ENCODE results near the gene EIF3B. TPM values are rescaled to one million over a fixed set of nuclear protein-coding genes. Genes with fewer than 3 reads are reported as not detected.
"Not testable (repeated sequence)": the region's sequence is repeated elsewhere in the genome, so short reads cannot be mapped to it uniquely, and the experiment has no call there.

The EIF3B gene
- total RNA-seq, 4 donors from 2014 or later = 105 to 155 (median 128) TPM

DNA sequence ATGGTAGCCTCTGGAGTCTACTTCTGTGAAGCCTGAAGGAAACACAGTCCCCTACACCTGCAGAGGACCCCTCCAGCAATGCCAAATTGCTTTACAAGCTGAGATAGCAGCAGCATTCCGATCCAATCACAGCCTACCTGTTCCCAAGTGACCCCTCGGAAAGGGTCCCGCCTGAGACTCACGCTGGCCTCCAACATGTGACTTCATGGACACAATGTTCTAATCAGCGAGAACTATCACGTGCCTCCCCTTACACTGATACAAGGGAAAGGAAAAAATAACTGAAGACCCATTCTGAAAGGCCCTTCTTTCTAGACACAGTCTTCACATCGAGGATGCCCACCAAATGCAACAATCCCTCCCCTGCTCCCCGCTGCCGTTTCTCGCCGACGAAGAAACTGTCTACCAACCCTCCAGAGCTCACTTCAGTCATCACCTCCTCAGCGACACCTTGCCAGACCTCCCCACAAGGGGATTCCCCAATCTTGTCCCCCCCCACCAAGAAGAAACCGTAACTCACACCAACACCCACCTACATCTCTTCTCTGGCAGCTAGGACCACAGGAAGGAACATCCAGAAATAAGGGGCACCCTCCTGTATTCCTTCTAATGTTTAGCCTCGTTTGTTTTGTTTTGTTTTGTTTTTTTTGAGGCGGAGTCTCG lies 42.2 kb upstream of the EIF3B start:
- intact Hi-C loops (cut with DNase I) = loop anchor here (5.0 kb wide), 1 partner anchor 40 kb away; the partner anchor contains the start of gene EIF3B

DNA sequence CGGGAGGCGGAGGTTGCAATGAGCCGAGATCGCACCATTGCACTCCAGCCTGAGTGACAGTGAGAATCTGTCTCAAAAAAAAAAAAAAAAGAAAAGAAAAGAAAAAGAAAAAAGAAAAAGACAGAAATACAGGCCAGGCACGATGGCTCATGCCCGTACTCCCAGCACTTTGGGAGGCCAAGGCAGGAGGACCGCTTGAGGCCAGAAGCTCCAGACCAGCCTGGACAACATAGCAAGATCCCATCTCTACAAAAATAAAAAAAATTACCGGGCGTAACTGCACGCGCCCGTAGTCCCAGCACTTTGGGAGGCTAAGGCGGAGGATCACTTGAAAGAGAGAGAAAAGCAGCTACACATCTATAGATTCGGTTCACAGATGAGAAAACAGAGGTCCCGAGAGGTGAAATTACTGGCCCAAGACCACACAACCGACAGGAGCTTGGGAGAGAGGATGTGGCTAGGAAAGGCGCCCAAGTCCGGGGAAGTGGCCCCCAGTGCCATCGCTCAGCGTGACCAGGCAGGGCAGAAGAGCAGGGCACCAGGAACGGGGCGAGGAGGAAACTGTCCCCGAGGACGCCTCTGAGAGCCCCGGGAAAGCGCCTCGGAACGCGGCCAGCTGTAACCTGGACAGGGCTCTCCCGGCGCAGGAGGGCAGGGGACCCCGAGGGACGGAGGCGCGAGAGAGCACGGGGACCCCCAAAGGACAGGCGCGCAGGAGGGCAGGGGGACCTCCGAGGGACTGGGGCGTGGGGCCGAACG lies 41.0 kb upstream of the EIF3B start:
- Histone ChIP-seq H3K9me3 (no peaks in the 10 kb centered on the region), H3K4me1 (peaks cover 0 to 24% (median 19%) of the 10 kb centered on the region in 4 donors), H3K27ac (replicated peaks in 1 of 4) (peak overlapping the region; percentile 74 to 84 (median 75)), H3K4me3 (peak overlapping the region; percentile 77 to 98 (median 80)), H3K36me3 (peaks cover 0 to 7% (median 2%) of the 10 kb centered on the region in 4 donors), H3K27me3 (peaks cover 0 to 4% (median 0%) of the 10 kb centered on the region in 4 donors)
- DNase-seq (ENCODE audit: extremely low spot score) = no peak
- intact Hi-C loops (cut with DNase I) = loop anchor here (5.0 kb wide), 1 partner anchor 39 kb away; the partner anchor contains the start of gene EIF3B
- 25% methylated on average over 42 of the region's 42 CpGs for WGBS
- TF ChIP-seq POLR2AphosphoS5 (IDR thresholded peaks at IDR 0.05) = no peak

More for the DNA sequence above, 42.2 kb upstream of the EIF3B start:
- H3K9me3 ChIP-seq = no peaks in the 10 kb centered on the region
- DNase-seq (ENCODE audit: extremely low spot score) = no peak
- WGBS = 88% methylated on average over 17 of the region's 17 CpGs
- H3K4me1 ChIP-seq = peaks cover 0 to 24% (median 19%) of the 10 kb centered on the region in 4 donors
- no peak for TF ChIP-seq EP300 (IDR thresholded peaks at IDR 0.05)
- TF ChIP-seq POLR2AphosphoS5 (IDR thresholded peaks at IDR 0.05) = no peak
- no peak for TF ChIP-seq POLR2A (IDR thresholded peaks at IDR 0.05; ENCODE audit: low read depth)
- TF ChIP-seq, protein P1, sequence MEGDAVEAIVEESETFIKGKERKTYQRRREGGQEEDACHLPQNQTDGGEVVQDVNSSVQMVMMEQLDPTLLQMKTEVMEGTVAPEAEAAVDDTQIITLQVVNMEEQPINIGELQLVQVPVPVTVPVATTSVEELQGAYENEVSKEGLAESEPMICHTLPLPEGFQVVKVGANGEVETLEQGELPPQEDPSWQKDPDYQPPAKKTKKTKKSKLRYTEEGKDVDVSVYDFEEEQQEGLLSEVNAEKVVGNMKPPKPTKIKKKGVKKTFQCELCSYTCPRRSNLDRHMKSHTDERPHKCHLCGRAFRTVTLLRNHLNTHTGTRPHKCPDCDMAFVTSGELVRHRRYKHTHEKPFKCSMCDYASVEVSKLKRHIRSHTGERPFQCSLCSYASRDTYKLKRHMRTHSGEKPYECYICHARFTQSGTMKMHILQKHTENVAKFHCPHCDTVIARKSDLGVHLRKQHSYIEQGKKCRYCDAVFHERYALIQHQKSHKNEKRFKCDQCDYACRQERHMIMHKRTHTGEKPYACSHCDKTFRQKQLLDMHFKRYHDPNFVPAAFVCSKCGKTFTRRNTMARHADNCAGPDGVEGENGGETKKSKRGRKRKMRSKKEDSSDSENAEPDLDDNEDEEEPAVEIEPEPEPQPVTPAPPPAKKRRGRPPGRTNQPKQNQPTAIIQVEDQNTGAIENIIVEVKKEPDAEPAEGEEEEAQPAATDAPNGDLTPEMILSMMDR (IDR thresholded peaks at IDR 0.05) = no peak
- no peak overlapping the region for H3K27ac ChIP-seq (replicated peaks in 1 of 4)
- H3K27me3 ChIP-seq = peaks cover 0 to under 1% (median 0%) of the 10 kb centered on the region in 4 donors
- H3K4me3 ChIP-seq = no peak overlapping the region
- H3K36me3 ChIP-seq = peaks cover 0 to 7% (median 2%) of the 10 kb centered on the region in 4 donors

DNA sequence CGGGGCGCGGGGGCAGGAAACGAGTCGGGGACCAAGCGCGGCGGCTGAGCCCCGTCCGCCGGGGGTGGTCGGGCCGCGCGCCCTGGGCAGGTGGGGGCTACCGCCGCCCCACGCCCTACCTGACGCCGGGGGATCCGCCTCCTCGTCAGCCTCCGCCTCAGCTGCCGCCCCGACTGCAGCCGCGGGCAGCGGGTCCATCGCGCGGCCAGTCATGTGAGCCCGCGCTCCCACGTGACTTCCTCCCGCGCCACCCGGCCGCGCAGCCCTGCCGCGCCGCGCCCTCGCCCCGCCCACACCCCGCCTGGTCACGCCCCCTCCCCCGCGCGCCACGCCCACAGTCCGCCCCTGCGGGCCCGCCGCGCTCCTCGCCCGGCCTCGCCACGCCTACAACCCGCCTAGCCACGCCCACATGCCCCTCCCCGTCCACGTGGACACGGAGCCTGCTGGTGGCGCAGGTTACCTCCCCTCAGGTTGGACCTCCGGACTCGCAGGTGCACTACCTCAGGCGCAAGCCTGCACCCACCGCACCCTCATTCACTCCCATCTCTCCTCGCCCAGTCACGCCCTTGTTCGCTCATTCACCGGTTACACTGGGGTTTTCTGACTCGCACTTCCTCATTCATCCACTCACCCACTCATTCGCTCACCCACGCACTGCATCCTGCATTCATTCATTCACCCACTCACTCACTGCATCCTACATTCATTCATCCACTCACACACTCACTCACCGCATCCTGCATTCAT lies 40.2 kb upstream of the EIF3B start, which contains the start of gene SNX8:
Gene SNX8 (minus strand): TSS at position 233 of the 747 bp plus-strand sequence. CDS start 20 bp downstream, at position 213.
- WGBS = 5% methylated on average over 23 of the region's 78 CpGs
- peak; percentile 97 for DNase-seq (ENCODE audit: extremely low spot score)
- intact Hi-C loops (cut with DNase I) = loop anchor here (5.0 kb wide), 1 partner anchor 38 kb away; the partner anchor contains the start of gene EIF3B
- TF ChIP-seq EP300 (IDR thresholded peaks at IDR 0.05) (no peak), POLR2AphosphoS5 (IDR thresholded peaks at IDR 0.05) (peak; percentile 61 to 64)
- TF ChIP-seq, protein P1 (IDR thresholded peaks at IDR 0.05) = peak in 1 of 3 experiments; percentile 28
- H3K36me3 ChIP-seq = peaks cover 0 to 5% (median under 1%) of the 10 kb centered on the region in 4 donors
- peaks cover 0 to 4% (median 0%) of the 10 kb centered on the region in 4 donors for H3K27me3 ChIP-seq
- no peaks in the 10 kb centered on the region for H3K9me3 ChIP-seq
- peaks cover 0 to 24% (median 19%) of the 10 kb centered on the region in 4 donors for H3K4me1 ChIP-seq
- H3K27ac ChIP-seq (replicated peaks in 1 of 4) = peak within 1 kb of the TSS; percentile 74 to 84 (median 75)
- H3K4me3 ChIP-seq = peak within 1 kb of the TSS; percentile 77 to 98 (median 80)

DNA sequence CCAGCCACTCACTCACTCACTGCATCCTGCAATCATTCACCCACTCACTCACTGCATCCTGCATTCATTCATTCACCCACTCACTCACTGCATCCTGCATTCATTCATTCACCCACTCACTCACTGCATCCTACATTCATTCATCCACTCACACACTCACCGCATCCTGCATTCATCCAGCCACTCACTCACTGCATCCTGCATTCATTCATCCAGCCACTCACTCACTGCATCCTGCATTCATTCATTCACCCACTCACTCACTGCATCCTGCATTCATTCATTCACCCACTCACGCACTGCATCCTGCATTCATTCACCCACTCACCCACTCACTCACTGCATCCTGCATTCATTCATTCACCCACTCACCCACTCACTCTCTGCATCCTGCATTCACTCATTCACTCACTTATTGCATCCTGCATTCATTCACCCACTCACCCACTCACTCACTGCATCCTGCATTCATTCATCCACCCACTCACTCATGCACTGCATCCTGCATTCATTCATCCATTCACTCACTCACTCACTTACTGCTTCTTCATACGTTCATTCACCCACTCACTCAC lies 39.6 kb upstream of the EIF3B start:
- Histone ChIP-seq H3K4me1 (peaks cover 0 to 24% (median 17%) of the 10 kb centered on the region in 4 donors), H3K4me3 (peak overlapping the region; percentile 77 to 98 (median 80))
- not testable (repeated sequence) for H3K9me3 ChIP-seq; H3K27me3 ChIP-seq; H3K27ac ChIP-seq (replicated peaks in 1 of 4); H3K36me3 ChIP-seq; DNase-seq (ENCODE audit: extremely low spot score)
- intact Hi-C loops (cut with DNase I) = loop anchor here (5.0 kb wide), 1 partner anchor 37 kb away; the partner anchor contains the start of gene EIF3B
- WGBS = 65% methylated on average over 3 of the region's 3 CpGs

DNA sequence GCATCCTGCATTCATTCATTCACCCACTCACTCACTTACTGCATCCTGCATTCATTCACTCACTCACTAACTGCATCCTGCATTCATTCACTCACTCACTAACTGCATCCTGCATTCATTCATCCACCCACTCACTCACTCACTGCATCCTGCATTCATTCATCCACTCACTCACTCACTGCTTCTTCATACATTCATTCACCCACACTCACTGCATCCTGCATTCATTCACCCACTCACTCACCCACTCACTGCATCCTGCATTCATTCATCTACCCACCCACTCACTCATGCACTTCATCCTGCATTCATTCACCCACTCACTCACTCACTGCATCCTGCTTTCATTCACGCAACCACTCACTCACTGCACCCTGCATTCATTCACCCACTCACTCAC lies 38.8 kb upstream of the EIF3B start:
- no peak overlapping the region for H3K27ac ChIP-seq (replicated peaks in 1 of 4)
- DNase-seq (ENCODE audit: extremely low spot score) = no peak
- H3K9me3 ChIP-seq = no peaks in the 10 kb centered on the region
- intact Hi-C loops (cut with DNase I) = no loop called here
- TF ChIP-seq, protein P1 (IDR thresholded peaks at IDR 0.05) = no peak
- TF ChIP-seq POLR2AphosphoS5 (IDR thresholded peaks at IDR 0.05) (no peak), EP300 (IDR thresholded peaks at IDR 0.05) (no peak), POLR2A (IDR thresholded peaks at IDR 0.05; ENCODE audit: low read depth) (no peak)
- 93% methylated on average over 1 of the region's 1 CpG for WGBS
- H3K4me1 ChIP-seq = peaks cover 0 to 24% (median 17%) of the 10 kb centered on the region in 4 donors
- peaks cover 0 to 4% (median 0%) of the 10 kb centered on the region in 4 donors for H3K27me3 ChIP-seq
- no peak overlapping the region for H3K4me3 ChIP-seq
- no peaks in the 10 kb centered on the region for H3K36me3 ChIP-seq
